HL-60 (cell line): ENCODE data around the gene SASH1.

ENCODE experiments used
- DNase-seq, 2 experiments: peaks; one replicate each; pipeline ENCODE4 v3.0.0-alpha.2; 2010 to 2020; ENCODE audit warnings: low read depth in 1 of 2, low spot score in 1 of 2
- H3K27ac ChIP-seq: fragments of 250-450 bp; sonication (Bioruptor Pico); replicated peaks from 2 replicates; pipeline ENCODE4 v1.5.1; 2020; ENCODE audit warnings: mild to moderate bottlenecking, moderate library complexity
- H3K27me3 ChIP-seq: fragments of 250-450 bp; sonication (Bioruptor Pico); 2 replicates; pipeline ENCODE4 v1.5.1; 2021; ENCODE audit warnings: mild to moderate bottlenecking, moderate library complexity; ENCODE audit not compliant: insufficient read depth, poor library complexity, severe bottlenecking
- H3K4me3 ChIP-seq: replicated peaks from 2 replicates; pipeline ENCODE4 v1.5.1; 2011; ENCODE audit warnings: mild to moderate bottlenecking, control low read depth, low read length; ENCODE audit not compliant: insufficient read depth
- CTCF ChIP-seq: IDR thresholded peaks from one replicate; pipeline ENCODE4 v1.5.1; 2011; ENCODE audit warnings: low read length, control low read depth, inconsistent platforms; ENCODE audit not compliant: insufficient read depth
- GABPA ChIP-seq: IDR thresholded peaks from 2 replicates; pipeline ENCODE4 v1.6.1; 2012; ENCODE audit warnings: low read depth
- POLR2AphosphoS5 ChIP-seq: IDR thresholded peaks from 2 replicates; pipeline ENCODE4 v1.6.1; 2012; ENCODE audit warnings: low read depth
- REST ChIP-seq: IDR thresholded peaks from 2 replicates; pipeline ENCODE4 v1.6.1; 2012; ENCODE audit warnings: low read depth; ENCODE audit not compliant: insufficient replicate concordance
- SPI1 ChIP-seq: IDR thresholded peaks from 2 replicates; pipeline ENCODE4 v1.6.1; 2012; ENCODE audit warnings: low read depth, mild to moderate bottlenecking, borderline replicate concordance

SASH1 gene

GRCh38 chr6:148523048-148523447 lies 180.4 kb downstream of the SASH1 start:
- no peak for DNase-seq
- H3K4me3 ChIP-seq, result no peak overlapping the region
- TF ChIP-seq SPI1 (no peak), POLR2AphosphoS5 (no peak), GABPA (no peak), REST (no peak), CTCF (no peak)
- H3K27ac ChIP-seq, result no peak overlapping the region
- H3K27me3 ChIP-seq, result no peaks in the 10 kb centered on the region

GRCh38 chr6:148523551-148523950 lies 180.9 kb downstream of the SASH1 start:
- no peaks in the 10 kb centered on the region for H3K27me3 ChIP-seq
- no peak overlapping the region for H3K4me3 ChIP-seq
- TF ChIP-seq REST (no peak), CTCF (no peak), POLR2AphosphoS5 (no peak), GABPA (no peak)
- no peak for DNase-seq
- no peak overlapping the region for H3K27ac ChIP-seq

- Histone ChIP-seq H3K27ac (no peak overlapping the region), H3K27me3 (no peaks in the 10 kb centered on the region), H3K4me3 (no peak overlapping the region)
- DNase-seq, result no peak
- TF ChIP-seq GABPA (no peak), POLR2AphosphoS5 (no peak)
These were observed 181.8 kb downstream of the SASH1 start for GRCh38 chr6:148524471-148524882.

- DNase-seq, result no peak
- TF ChIP-seq REST (no peak), SPI1 (no peak), GABPA (no peak)
- Histone ChIP-seq H3K27me3 (no peaks in the 10 kb centered on the region), H3K27ac (no peak overlapping the region), H3K4me3 (no peak overlapping the region)
These were observed 182.3 kb downstream of the SASH1 start for GRCh38 chr6:148524976-148525375.
